HepG2 (cell line): ENCODE data around the gene USP5. TPM values are rescaled to one million over a fixed set of nuclear protein-coding genes. Genes with fewer than 3 reads are reported as not detected.

Experiments used
- ATAC-seq: fragments of 200-7000 bp; cut with Tn5 transposase; 3 replicates; pipeline ENCODE4 v1.9.1; 2020; ENCODE audit warnings: mild to moderate bottlenecking, moderate library complexity
- BruUV-seq: library from RNA; stranded (reverse); fragments of 400-500 nt; replicated peaks from 2 replicates; lab custom pipeline; 2021; lab: Mats Ljungman, UMichigan
- CTCF ChIA-PET: fragments of 300-600 bp; formaldehyde crosslinking; extraction: SDS; loops from one replicate; lab custom pipeline; 2021; ENCODE audit warnings: low total read pairs, inconsistent platforms, low intra/inter-chr PET ratio; lab: Yijun Ruan, JAX
- POLR2A ChIA-PET: fragments of 350-600 bp; sonication (Branson Sonifier 250); formaldehyde crosslinking; loops from one replicate; lab custom pipeline; 2020; ENCODE audit warnings: antibody characterized with exemption, inconsistent platforms; lab: Yijun Ruan, JAX
- DNase-seq: peaks from one replicate; pipeline ENCODE4 v3.0.0-alpha.2; 2015; ENCODE audit warnings: low spot score
- FAIRE-seq: peaks from 3 replicates; lab custom pipeline; 2011; peaks lifted over from hg19 to GRCh38; lab: Jason Lieb, UNC
- H2AFZ ChIP-seq: one replicate; pipeline ENCODE4 v1.6.1; 2011; ENCODE audit warnings: low read length, inconsistent platforms
- H3K27ac ChIP-seq: fragments of 300-600 bp; 3 replicates; pipeline ENCODE4 v1.8.0; 2011; ENCODE audit warnings: mixed run types, mild to moderate bottlenecking, mixed read lengths, low read length, inconsistent platforms; ENCODE audit not compliant: insufficient read depth; ENCODE audit errors: extremely low read length
- H3K27me3 ChIP-seq, 2 experiments: fragments of 200-600 bp in 1 of 2; 2 replicates in 1 of 2; 3 replicates in 1 of 2; pipeline versions ENCODE4 v1.6.0 to v1.8.0; 2011; ENCODE audit warnings: low read length in 2 of 2, mild to moderate bottlenecking in 2 of 2, moderate library complexity in 2 of 2, inconsistent platforms in 1 of 2; ENCODE audit not compliant: insufficient read depth in 2 of 2, control insufficient read depth in 1 of 2
- H3K36me3 ChIP-seq, 2 experiments: fragments of 200-600 bp in 1 of 2; replicated peaks in 1 of 2; 2 replicates in 1 of 2; 3 replicates in 1 of 2; pipeline versions ENCODE4 v1.5.1 to v1.8.0; 2011; ENCODE audit warnings: low read length in 2 of 2, inconsistent platforms in 1 of 2; ENCODE audit not compliant: insufficient read depth in 2 of 2, control insufficient read depth in 1 of 2
- H3K4me1 ChIP-seq: 2 replicates; pipeline ENCODE4 v1.5.1; 2012; ENCODE audit warnings: low read length, inconsistent platforms; ENCODE audit not compliant: insufficient read depth
- H3K4me2 ChIP-seq: 2 replicates; pipeline ENCODE4 v1.6.0; 2011; ENCODE audit warnings: low read depth, low read length, inconsistent platforms
- H3K4me3 ChIP-seq, 3 experiments: fragments of 200-600 bp in 1 of 3; sonication (generic), shearing (Covaris generic) in 1 of 3; replicated peaks in 1 of 3; 2 replicates each; pipeline ENCODE4 v1.5.1; 2011 to 2016; ENCODE audit warnings: low read length in 3 of 3, inconsistent platforms in 2 of 3, low read depth in 2 of 3, mild to moderate bottlenecking in 2 of 3, control low read depth in 1 of 3, mixed read lengths in 1 of 3; ENCODE audit not compliant: insufficient read depth in 1 of 3
- H3K79me2 ChIP-seq: one replicate; pipeline ENCODE4 v1.6.1; 2011; ENCODE audit warnings: low read length, inconsistent platforms; ENCODE audit not compliant: insufficient read depth
- H3K9ac ChIP-seq: 2 replicates; pipeline ENCODE4 v1.6.0; 2011; ENCODE audit warnings: mild to moderate bottlenecking, low read depth, low read length, inconsistent platforms; ENCODE audit not compliant: insufficient read depth
- H3K9me3 ChIP-seq: 2 replicates; pipeline ENCODE4 v1.5.1; 2012; ENCODE audit warnings: mild to moderate bottlenecking, low read length
- H4K20me1 ChIP-seq: 2 replicates; pipeline ENCODE4 v1.6.0; 2011; ENCODE audit warnings: inconsistent platforms, mild to moderate bottlenecking, low read length, moderate library complexity; ENCODE audit not compliant: insufficient read depth
- JDP2 ChIP-seq: sonication (generic); formaldehyde crosslinking; IDR thresholded peaks from 2 replicates; pipeline ENCODE4 v1.8.1; 2022; ENCODE audit warnings: missing genetic modification reagents, borderline replicate concordance
- NRL ChIP-seq: sonication (generic); formaldehyde crosslinking; IDR thresholded peaks from 2 replicates; pipeline ENCODE4 v1.5.0; 2020; ENCODE audit warnings: missing genetic modification reagents, mild to moderate bottlenecking, moderate library complexity, borderline replicate concordance
- POLR2G ChIP-seq: fragments of 200-400 bp; formaldehyde crosslinking; IDR thresholded peaks from 2 replicates; pipeline ENCODE4 v1.6.1; 2018; ENCODE audit warnings: mild to moderate bottlenecking, low read depth, low read length, moderate library complexity
- SMC3 ChIP-seq: IDR thresholded peaks from 2 replicates; pipeline ENCODE4 v1.6.1; 2011; ENCODE audit warnings: low read length, improper control_type of control experiment
- ZBTB7A ChIP-seq: sonication (generic); formaldehyde crosslinking; IDR thresholded peaks from 2 replicates; pipeline ENCODE4 v1.8.0; 2022; ENCODE audit warnings: mild to moderate bottlenecking, missing genetic modification reagents
- ZFP36L2 ChIP-seq: sonication (generic); formaldehyde crosslinking; IDR thresholded peaks from 2 replicates; pipeline ENCODE4 v1.4.0; 2020; ENCODE audit warnings: missing genetic modification reagents
- ZNF567 ChIP-seq: sonication (generic); formaldehyde crosslinking; IDR thresholded peaks from 2 replicates; pipeline ENCODE4 v1.8.1; 2023; ENCODE audit warnings: mild to moderate bottlenecking, missing genetic modification reagents, borderline replicate concordance
- ZNF761 ChIP-seq: sonication (generic); formaldehyde crosslinking; conservative IDR thresholded peaks from 2 replicates; pipeline ENCODE4 v1.4.0; 2020; ENCODE audit warnings: mild to moderate bottlenecking, missing genetic modification reagents
- ZNF891 ChIP-seq: sonication (generic); formaldehyde crosslinking; IDR thresholded peaks from 2 replicates; pipeline ENCODE4 v1.5.0; 2020; ENCODE audit warnings: mild to moderate bottlenecking, missing genetic modification reagents
- WGBS: methylation state at CpG from one replicate; pipeline ENCODE4 v1.1.6; 2017; ENCODE audit warnings: low lambda C conversion rate; 5-methylcytosine and 5-hydroxymethylcytosine counted together
- in situ Hi-C: cut with HindIII; loops from 2 replicates; pipeline ENCODE4 v1.10.0; 2017; ENCODE audit warnings: low pct_unique_long_range_greater_than_20kb; ENCODE audit not compliant: extremely low pct_ligation_motif_present
- intact Hi-C: fragments of 100-400 bp; cut with micrococcal nuclease; formaldehyde crosslinking; loops from one replicate; pipeline ENCODE4 v1.10.0; 2022; ENCODE audit not compliant: unreplicated experiment
- polyA plus RNA-seq, 8 experiments: library from polyadenylated mRNA; depleted of rRNA in 3 of 8; stranded (reverse) in 7 of 8; unstranded in 1 of 8; fragments of >200 nt; fragmentation: Illumina TruSeq in 4 of 8; extraction: Trizol in 4 of 8; gene quantifications; 2 replicates each; pipeline versions ENCODE4 v1.2.1 to v1.2.3, GENCODE V29; 2011 to 2016; ENCODE audit warnings: low read depth in 4 of 8, missing spikeins in 1 of 8, mixed read lengths in 1 of 8; ENCODE audit not compliant: insufficient read depth in 1 of 8
- total RNA-seq, 5 experiments: library from RNA; depleted of rRNA; stranded (reverse); fragments of >200 nt; fragmentation: Illumina TruSeq; extraction: Trizol; gene quantifications; 2 replicates each; pipeline ENCODE4 v1.2.3, GENCODE V29; 2016; ENCODE audit warnings: low read depth in 1 of 5
- TF ChIP-seq, protein P1 (sequence below): sonication (generic); formaldehyde crosslinking; IDR thresholded peaks from 2 replicates; pipeline ENCODE4 v1.5.0; 2020; ENCODE audit warnings: mild to moderate bottlenecking, missing genetic modification reagents
- TF ChIP-seq, protein P2 (sequence below): sonication (generic); formaldehyde crosslinking; IDR thresholded peaks from 2 replicates; pipeline ENCODE4 v1.4.0; 2020; ENCODE audit warnings: missing genetic modification reagents, borderline replicate concordance

USP5 gene
- total and polyA plus RNA-seq, 2 of the 13 experiments (the other 11 are each of a cell fraction or from before 2014, with no cell fraction given) = 39.6 to 56.0 TPM

- TF ChIP-seq JDP2 (CRISPR knock-in tag) = no peak
- TF ChIP-seq SMC3 = no peak
- TF ChIP-seq ZNF567 (CRISPR knock-in tag) = 0 out of 2 replicates have a peak, but pooled peaks have one; percentile 12
- TF ChIP-seq, protein P1, sequence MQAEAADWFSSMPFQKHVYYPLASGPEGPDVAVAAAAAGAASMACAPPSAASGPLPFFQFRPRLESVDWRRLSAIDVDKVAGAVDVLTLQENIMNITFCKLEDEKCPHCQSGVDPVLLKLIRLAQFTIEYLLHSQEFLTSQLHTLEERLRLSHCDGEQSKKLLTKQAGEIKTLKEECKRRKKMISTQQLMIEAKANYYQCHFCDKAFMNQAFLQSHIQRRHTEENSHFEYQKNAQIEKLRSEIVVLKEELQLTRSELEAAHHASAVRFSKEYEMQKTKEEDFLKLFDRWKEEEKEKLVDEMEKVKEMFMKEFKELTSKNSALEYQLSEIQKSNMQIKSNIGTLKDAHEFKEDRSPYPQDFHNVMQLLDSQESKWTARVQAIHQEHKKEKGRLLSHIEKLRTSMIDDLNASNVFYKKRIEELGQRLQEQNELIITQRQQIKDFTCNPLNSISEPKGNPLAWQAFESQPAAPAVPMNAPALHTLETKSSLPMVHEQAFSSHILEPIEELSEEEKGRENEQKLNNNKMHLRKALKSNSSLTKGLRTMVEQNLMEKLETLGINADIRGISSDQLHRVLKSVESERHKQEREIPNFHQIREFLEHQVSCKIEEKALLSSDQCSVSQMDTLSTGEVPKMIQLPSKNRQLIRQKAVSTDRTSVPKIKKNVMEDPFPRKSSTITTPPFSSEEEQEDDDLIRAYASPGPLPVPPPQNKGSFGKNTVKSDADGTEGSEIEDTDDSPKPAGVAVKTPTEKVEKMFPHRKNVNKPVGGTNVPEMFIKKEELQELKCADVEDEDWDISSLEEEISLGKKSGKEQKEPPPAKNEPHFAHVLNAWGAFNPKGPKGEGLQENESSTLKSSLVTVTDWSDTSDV (CRISPR knock-in tag) = 0 out of 2 replicates have a peak, but pooled peaks have one; percentile 58
- TF ChIP-seq NRL (CRISPR knock-in tag) = 0 out of 2 replicates have a peak, but pooled peaks have one; percentile 23
- TF ChIP-seq, protein P2, sequence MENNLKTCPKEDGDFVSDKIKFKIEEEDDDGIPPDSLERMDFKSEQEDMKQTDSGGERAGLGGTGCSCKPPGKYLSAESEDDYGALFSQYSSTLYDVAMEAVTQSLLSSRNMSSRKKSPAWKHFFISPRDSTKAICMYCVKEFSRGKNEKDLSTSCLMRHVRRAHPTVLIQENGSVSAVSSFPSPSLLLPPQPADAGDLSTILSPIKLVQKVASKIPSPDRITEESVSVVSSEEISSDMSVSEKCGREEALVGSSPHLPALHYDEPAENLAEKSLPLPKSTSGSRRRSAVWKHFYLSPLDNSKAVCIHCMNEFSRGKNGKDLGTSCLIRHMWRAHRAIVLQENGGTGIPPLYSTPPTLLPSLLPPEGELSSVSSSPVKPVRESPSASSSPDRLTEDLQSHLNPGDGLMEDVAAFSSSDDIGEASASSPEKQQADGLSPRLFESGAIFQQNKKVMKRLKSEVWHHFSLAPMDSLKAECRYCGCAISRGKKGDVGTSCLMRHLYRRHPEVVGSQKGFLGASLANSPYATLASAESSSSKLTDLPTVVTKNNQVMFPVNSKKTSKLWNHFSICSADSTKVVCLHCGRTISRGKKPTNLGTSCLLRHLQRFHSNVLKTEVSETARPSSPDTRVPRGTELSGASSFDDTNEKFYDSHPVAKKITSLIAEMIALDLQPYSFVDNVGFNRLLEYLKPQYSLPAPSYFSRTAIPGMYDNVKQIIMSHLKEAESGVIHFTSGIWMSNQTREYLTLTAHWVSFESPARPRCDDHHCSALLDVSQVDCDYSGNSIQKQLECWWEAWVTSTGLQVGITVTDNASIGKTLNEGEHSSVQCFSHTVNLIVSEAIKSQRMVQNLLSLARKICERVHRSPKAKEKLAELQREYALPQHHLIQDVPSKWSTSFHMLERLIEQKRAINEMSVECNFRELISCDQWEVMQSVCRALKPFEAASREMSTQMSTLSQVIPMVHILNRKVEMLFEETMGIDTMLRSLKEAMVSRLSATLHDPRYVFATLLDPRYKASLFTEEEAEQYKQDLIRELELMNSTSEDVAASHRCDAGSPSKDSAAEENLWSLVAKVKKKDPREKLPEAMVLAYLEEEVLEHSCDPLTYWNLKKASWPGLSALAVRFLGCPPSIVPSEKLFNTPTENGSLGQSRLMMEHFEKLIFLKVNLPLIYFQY (CRISPR knock-in tag) = no peak
- TF ChIP-seq ZBTB7A (CRISPR knock-in tag) = no peak
- TF ChIP-seq POLR2G = peak; percentile 54; the same call in 1 of the 2 replicates
- TF ChIP-seq ZNF891 = 0 out of 2 replicates have a peak, but pooled peaks have one; percentile 21
- TF ChIP-seq ZNF761 (CRISPR knock-in tag) = 0 out of 2 replicates have a peak, but pooled peaks have one; percentile 18
- TF ChIP-seq ZFP36L2 (CRISPR knock-in tag) = no peak
- peaks cover 5 to 12% of the 10 kb centered on the region in 2 experiments; a peak in 4 of 5 replicates for H3K27me3 ChIP-seq
- H3K9ac ChIP-seq = no peak overlapping the region
- H4K20me1 ChIP-seq = no peaks in the 10 kb centered on the region
- H3K4me3 ChIP-seq = no peak overlapping the region
- FAIRE-seq (no peak), ATAC-seq (no peak), DNase-seq (no peak)
- WGBS = 62% methylated on average over 12 of the region's 12 CpGs
- in situ Hi-C loops = loop anchor here (5.0 kb wide), 1 partner anchor 73 kb away; the partner anchor contains the start of gene MLF2
- H3K4me1 ChIP-seq = peaks cover 33% of the 10 kb centered on the region
- no peaks in the 10 kb centered on the region for H3K36me3 ChIP-seq
- H3K9me3 ChIP-seq = no peaks in the 10 kb centered on the region
- CTCF ChIA-PET = interaction anchor here (0.8 to 2.6 kb wide), 7 partner anchors 67 to 207 kb away, joined by 3 to 34 read pairs (median 5); partner anchors contain the start of gene MLF2
- no peak overlapping the region for H2AFZ ChIP-seq
- intact Hi-C loops = loop anchor here (1.0 to 10.0 kb wide), 4 partner anchors 46 to 210 kb away; partner anchors contain the start of gene MLF2
- no peak overlapping the region for H3K27ac ChIP-seq
- H3K79me2 ChIP-seq = peaks cover 16% of the 10 kb centered on the region
- H3K4me2 ChIP-seq = no peak overlapping the region
- BruUV-seq = no TSS peak
- POLR2A ChIA-PET = interaction anchor here (1.2 kb wide), 1 partner anchor 72 kb away, joined by 6 read pairs; the partner anchor contains the start of gene MLF2
These were observed 27.0 kb upstream of the USP5 start for GRCh38 chr12:6824901-6825381.
